GM13977 (cell line): ENCODE measurements around the gene RTL1.

Experiments used
- DNase-seq: peaks from one replicate; pipeline ENCODE4 v3.0.0; 2012; ENCODE audit warnings: low spot score
- in situ Hi-C: fragments of 300-500 bp; cut with MboI; formaldehyde crosslinking; loops from one replicate; pipeline ENCODE4 v1.12.0; 2022; ENCODE audit warnings: low sequenced_read_pairs, low pct_unique_long_range_greater_than_20kb, mixed read lengths, inconsistent platforms; ENCODE audit not compliant: unreplicated experiment
- TF ChIP-seq, protein P1 (sequence below): IDR thresholded peaks from 2 replicates; pipeline ENCODE4 v1.5.1; 2012; ENCODE audit warnings: mild to moderate bottlenecking, control low read depth; ENCODE audit not compliant: insufficient read depth; ENCODE audit errors: extremely low read depth, missing control alignments

The RTL1 gene

DNA sequence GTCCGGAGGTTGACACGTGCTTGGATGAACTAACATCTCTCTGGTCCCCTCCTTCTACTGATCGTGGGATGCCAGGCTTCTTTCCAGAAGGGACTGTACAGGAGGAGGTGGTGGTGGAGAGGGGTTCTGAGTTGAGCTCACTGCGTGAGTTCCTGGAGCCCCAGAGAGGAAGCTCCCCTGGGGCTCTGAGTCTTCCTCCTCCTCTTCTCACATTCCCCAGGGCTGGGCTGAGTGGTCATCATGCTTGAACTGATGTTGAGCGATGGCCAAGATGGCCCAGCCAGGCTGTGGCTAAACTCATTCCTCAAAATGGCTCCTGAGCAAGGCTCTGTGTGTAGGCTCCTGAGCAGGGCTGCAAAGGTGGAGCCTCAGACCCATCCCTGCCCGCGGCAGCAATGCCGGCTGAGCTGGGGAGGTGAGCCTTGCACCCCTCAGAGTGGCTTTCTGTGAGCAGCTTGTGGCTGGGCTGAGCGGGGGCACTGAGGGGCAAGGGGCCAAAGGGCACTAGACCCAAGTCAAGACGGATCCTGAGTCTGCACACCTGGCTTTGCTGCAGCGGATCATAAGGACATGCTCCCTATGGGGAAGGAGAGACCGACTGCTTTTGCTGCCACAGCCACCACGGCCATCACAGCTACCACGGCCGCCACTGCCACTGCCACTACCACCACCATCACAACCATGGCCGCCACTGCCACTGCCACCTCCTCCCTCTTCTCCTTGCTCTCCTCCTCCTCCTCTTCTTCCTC lies 42.2 kb downstream of the RTL1 start:
- no peak for DNase-seq
- in situ Hi-C loops = loop anchor here (25.0 kb wide), 1 partner anchor 776 kb away; no protein-coding TSS in a partner anchor
- TF ChIP-seq, protein P1, sequence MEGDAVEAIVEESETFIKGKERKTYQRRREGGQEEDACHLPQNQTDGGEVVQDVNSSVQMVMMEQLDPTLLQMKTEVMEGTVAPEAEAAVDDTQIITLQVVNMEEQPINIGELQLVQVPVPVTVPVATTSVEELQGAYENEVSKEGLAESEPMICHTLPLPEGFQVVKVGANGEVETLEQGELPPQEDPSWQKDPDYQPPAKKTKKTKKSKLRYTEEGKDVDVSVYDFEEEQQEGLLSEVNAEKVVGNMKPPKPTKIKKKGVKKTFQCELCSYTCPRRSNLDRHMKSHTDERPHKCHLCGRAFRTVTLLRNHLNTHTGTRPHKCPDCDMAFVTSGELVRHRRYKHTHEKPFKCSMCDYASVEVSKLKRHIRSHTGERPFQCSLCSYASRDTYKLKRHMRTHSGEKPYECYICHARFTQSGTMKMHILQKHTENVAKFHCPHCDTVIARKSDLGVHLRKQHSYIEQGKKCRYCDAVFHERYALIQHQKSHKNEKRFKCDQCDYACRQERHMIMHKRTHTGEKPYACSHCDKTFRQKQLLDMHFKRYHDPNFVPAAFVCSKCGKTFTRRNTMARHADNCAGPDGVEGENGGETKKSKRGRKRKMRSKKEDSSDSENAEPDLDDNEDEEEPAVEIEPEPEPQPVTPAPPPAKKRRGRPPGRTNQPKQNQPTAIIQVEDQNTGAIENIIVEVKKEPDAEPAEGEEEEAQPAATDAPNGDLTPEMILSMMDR = no peak

DNA sequence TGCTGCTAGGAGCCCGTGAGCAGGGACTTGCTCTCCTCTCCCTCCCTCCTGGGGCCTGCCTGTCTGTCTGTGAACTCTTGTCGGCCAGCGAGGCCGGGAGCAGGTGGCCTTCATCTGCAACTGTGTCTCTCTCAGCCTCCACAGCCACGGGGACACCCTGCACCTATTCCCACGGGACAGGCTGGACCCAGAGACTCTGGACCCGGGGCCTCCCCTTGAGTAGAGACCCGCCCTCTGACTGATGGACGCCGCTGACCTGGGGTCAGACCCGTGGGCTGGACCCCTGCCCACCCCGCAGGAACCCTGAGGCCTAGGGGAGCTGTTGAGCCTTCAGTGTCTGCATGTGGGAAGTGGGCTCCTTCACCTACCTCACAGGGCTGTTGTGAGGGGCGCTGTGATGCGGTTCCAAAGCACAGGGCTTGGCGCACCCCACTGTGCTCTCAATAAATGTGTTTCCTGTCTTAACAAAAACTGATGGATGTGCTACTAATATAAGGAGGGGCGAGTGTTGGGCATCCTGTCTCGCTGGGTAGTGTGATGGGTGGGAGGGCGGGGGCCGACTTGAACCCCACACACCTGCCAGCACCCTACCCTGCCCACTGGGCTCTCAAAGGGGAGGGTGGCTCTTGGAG lies 42.9 kb downstream of the RTL1 start:
- in situ Hi-C loops = loop anchor here (25.0 kb wide), 1 partner anchor 777 kb away; no protein-coding TSS in a partner anchor
- no peak for DNase-seq
- TF ChIP-seq, protein P1 = no peak

DNA sequence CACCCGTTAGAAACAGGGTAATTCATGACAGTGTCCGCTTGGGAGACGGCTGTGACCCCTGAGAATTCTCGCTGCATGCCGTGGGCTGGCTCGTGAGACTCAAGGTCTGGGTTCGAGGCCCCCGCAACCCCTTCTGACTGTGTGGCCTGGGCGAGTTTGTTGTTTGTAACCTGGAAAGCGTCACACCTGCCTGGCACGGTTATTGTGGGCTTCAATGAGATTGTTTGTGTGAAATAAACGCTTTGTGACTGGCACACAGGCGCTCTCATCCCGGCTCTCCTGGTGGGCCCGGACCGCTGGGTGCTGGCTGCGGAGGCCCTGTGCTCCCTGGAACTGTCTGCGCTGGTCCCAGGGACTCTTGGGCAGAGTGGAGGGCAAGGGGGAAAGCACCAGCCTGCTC lies 43.7 kb downstream of the RTL1 start:
- DNase-seq = no peak
- in situ Hi-C loops = loop anchor here (25.0 kb wide), 1 partner anchor 778 kb away; no protein-coding TSS in a partner anchor
- TF ChIP-seq, protein P1 = no peak

DNA sequence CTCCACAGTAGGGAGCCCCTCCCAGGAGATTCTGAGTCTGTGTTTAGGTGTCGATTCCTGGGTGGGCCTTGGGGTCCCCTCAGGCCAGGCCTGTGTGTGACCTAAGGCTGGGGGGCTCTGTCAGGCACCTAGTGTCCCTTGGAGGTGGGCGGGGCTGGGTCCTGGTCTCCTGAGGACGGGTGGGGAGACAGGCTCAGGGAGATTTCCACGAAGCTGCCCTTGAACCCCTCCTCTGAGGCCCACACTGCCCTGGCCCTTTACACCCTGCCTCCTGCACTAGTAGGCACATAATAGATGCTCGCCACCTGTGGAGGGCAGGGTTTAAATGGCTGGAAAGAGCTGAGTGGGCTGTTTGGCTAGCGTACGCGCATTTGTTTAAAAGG lies 44.7 kb downstream of the RTL1 start:
- in situ Hi-C loops = loop anchor here (25.0 kb wide), 1 partner anchor 778 kb away; no protein-coding TSS in a partner anchor
- TF ChIP-seq, protein P1 = no peak
- DNase-seq = no peak

DNA sequence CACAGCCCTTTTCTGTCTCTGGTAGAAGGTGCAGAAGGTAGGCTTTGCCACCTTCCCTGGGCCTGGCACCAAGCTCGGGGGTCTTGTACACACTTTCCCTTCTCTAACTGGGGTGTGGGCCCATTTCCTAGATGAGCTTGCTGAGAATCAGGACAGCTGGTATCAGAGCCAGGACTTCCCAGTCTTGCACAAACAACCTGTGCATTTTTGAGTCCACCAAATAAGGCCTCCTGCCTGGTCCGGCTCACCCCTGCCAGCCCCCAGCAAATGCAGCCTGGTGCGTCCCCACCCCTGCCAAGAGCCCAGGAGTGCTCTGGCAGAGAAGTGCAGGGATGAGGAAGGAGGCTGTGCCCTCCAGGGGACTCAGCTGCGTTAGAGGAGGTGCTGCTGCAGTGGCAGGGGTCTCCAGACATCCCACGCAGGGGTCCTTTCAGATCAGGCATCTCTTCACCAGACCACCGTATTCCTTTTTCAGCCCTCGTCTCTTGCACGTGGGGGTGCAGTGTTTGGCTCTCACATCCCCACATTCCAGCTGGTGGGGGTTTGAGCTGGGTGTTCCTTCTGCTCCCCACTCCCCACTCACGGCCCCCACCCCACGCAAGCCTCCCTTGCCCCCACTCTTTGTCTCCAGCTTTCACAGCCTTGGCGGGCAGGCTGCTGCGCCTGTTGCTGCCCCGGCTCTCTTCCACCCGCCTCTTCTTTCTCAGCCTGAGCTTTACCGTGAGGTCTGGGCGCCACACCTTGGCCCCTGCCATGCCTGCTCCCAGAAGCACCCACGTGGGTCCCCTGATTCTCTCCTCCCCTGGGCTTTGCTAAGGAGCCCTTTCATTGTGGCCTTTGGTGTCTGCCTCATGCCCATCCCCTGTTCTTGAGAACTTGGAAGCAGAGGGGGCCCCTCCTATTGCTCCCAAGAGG lies 45.3 kb downstream of the RTL1 start:
- in situ Hi-C loops = loop anchor here (25.0 kb wide), 1 partner anchor 779 kb away; no protein-coding TSS in a partner anchor
- TF ChIP-seq, protein P1 = no peak

DNA sequence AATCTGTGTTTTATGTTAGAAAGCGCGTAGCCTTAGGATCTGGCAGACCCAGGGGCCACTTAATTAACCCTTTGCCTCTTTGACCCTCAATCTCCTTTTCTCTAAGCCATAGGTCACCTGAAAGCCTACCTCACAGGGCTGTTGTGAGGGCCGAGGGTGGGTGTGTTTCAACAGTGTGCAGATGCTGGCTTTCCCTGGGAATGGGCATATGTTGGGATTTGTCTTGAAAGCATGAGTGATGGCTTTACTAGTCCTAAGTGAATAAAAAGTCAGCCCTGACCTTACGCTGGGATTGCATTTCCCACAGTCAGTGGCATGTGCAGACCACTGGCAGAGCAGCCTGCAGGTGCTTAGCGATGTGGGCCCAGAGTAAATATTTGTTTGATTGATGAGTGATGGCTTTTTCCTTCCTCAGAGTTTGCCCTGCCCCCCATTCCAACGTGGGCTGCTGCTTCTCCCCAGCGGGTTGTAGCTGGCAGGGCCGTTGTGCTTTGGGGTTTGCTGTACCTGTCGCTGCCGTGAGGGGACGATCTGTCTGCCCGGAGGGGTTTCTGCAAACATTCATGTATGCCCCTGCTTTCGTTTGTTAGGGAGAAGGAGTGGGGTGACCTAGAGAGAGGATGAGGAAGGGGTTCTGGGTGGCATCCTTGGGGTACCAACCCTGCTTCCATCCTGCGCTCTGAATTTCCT lies 46.1 kb downstream of the RTL1 start:
- in situ Hi-C loops = loop anchor here (25.0 kb wide), 1 partner anchor 780 kb away; no protein-coding TSS in a partner anchor
- TF ChIP-seq, protein P1 = no peak
- no peak for DNase-seq

More for the DNA sequence above, 45.3 kb downstream of the RTL1 start:
- DNase-seq = no peak
